ENCODE data around the gene GATAD2A.

Gene GATAD2A

GRCh38 chr19:19443902-19444680 lies 38.6 kb downstream of the GATAD2A start:
- no peak for TF ChIP-seq CTCF (conservative IDR thresholded peaks at IDR 0.05; ENCODE audit: low read length)
- no peak for DNase-seq (ENCODE audit: low read depth)
- no peak overlapping the region for H3K4me3 ChIP-seq (ENCODE audit: low read length)

GRCh38 chr19:19444681-19445155 lies 39.2 kb downstream of the GATAD2A start:
- peak; percentile 39 for DNase-seq (ENCODE audit: low read depth)
- no peak for TF ChIP-seq CTCF (conservative IDR thresholded peaks at IDR 0.05; ENCODE audit: low read length)
- H3K4me3 ChIP-seq (ENCODE audit: low read length), result no peak overlapping the region

GRCh38 chr19:19445288-19445687 lies 39.8 kb downstream of the GATAD2A start:
- no peak overlapping the region for H3K4me3 ChIP-seq (ENCODE audit: low read length)
- DNase-seq (ENCODE audit: low read depth), result no peak
- no peak for TF ChIP-seq CTCF (conservative IDR thresholded peaks at IDR 0.05; ENCODE audit: low read length)

GRCh38 chr19:19445911-19446361 lies 40.5 kb downstream of the GATAD2A start:
- DNase-seq (ENCODE audit: low read depth), result no peak
- no peak for TF ChIP-seq CTCF (conservative IDR thresholded peaks at IDR 0.05; ENCODE audit: low read length)
- H3K4me3 ChIP-seq (ENCODE audit: low read length), result no peak overlapping the region

GRCh38 chr19:19446655-19447437 lies 41.4 kb downstream of the GATAD2A start:
- DNase-seq (ENCODE audit: low read depth), result no peak
- no peak for TF ChIP-seq CTCF (conservative IDR thresholded peaks at IDR 0.05; ENCODE audit: low read length)
- no peak overlapping the region for H3K4me3 ChIP-seq (ENCODE audit: low read length)

- no peak overlapping the region for H3K4me3 ChIP-seq (ENCODE audit: low read length)
- DNase-seq (ENCODE audit: low read depth), result peak; percentile 39
- no peak for TF ChIP-seq CTCF (conservative IDR thresholded peaks at IDR 0.05; ENCODE audit: low read length)
Observed at GRCh38 chr19:19447536-19448237, 42.2 kb downstream of the GATAD2A start.

Measured in AG10803 (cell line).